Adipocyte (in vitro differentiated cells): ENCODE measurements around the gene SRXN1.

Experiments
- DNase-seq: peaks from one replicate; pipeline ENCODE4 v3.0.0-alpha.2; 2015; ENCODE audit warnings: low read depth
- H3K27me3 ChIP-seq: replicated peaks from 2 replicates; pipeline ENCODE4 v1.7.0; 2013; ENCODE audit warnings: mild to moderate bottlenecking, low read length, moderate library complexity; ENCODE audit not compliant: control insufficient read depth, insufficient read depth
- H3K36me3 ChIP-seq: 2 replicates; pipeline ENCODE4 v1.7.0; 2013; ENCODE audit warnings: low read length, mild to moderate bottlenecking, moderate library complexity; ENCODE audit not compliant: control insufficient read depth, insufficient read depth, severe bottlenecking
- H3K4me1 ChIP-seq: 2 replicates; pipeline ENCODE4 v1.7.0; 2013; ENCODE audit warnings: mild to moderate bottlenecking, low read length, moderate library complexity; ENCODE audit not compliant: control insufficient read depth, insufficient read depth
- H3K4me3 ChIP-seq: 2 replicates; pipeline ENCODE4 v1.7.0; 2013; ENCODE audit warnings: mild to moderate bottlenecking, low read length, moderate library complexity
- H3K9ac ChIP-seq: 2 replicates; pipeline ENCODE4 v1.7.0; 2013; ENCODE audit warnings: mild to moderate bottlenecking, low read length, moderate library complexity
- H3K9me3 ChIP-seq: 2 replicates; pipeline ENCODE4 v1.7.0; 2013; ENCODE audit warnings: mild to moderate bottlenecking, low read length, moderate library complexity; ENCODE audit not compliant: control insufficient read depth

SRXN1 gene

DNA sequence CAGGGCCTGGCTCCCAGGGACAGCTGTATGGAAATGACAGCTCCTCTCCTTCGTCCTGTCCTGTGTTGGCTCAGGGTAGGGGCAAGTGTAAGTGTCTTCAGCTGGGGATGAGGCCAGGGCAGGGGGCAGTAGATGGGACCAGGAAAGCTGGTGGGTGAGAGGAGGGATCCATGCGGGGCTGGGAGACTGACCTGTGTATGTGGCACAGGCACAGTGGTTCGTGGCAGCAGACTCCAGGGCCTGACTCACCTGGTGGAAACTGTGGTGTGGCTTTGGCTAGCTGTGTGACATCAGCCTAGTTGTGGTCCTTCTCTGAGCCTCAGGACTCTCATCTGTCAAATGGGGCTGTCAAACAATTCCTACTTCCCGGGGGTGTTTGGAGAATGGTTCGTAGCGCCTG lies 36.3 kb upstream of the SRXN1 start:
- H3K36me3 ChIP-seq, result no peaks in the 10 kb centered on the region
- H3K9ac ChIP-seq, result no peak overlapping the region
- H3K4me3 ChIP-seq, result no peak overlapping the region
- H3K4me1 ChIP-seq, result no peaks in the 10 kb centered on the region
- H3K9me3 ChIP-seq, result no peaks in the 10 kb centered on the region
- no peak for DNase-seq
- H3K27me3 ChIP-seq, result peaks cover 76% of the 10 kb centered on the region

- Histone ChIP-seq H3K9me3 (no peaks in the 10 kb centered on the region), H3K4me1 (no peaks in the 10 kb centered on the region), H3K9ac (no peak overlapping the region), H3K36me3 (no peaks in the 10 kb centered on the region), H3K4me3 (no peak overlapping the region), H3K27me3 (peaks cover 77% of the 10 kb centered on the region)
- no peak for DNase-seq
These were observed 35.8 kb upstream of the SRXN1 start for GRCh38 chr20:688809-689212.

DNA sequence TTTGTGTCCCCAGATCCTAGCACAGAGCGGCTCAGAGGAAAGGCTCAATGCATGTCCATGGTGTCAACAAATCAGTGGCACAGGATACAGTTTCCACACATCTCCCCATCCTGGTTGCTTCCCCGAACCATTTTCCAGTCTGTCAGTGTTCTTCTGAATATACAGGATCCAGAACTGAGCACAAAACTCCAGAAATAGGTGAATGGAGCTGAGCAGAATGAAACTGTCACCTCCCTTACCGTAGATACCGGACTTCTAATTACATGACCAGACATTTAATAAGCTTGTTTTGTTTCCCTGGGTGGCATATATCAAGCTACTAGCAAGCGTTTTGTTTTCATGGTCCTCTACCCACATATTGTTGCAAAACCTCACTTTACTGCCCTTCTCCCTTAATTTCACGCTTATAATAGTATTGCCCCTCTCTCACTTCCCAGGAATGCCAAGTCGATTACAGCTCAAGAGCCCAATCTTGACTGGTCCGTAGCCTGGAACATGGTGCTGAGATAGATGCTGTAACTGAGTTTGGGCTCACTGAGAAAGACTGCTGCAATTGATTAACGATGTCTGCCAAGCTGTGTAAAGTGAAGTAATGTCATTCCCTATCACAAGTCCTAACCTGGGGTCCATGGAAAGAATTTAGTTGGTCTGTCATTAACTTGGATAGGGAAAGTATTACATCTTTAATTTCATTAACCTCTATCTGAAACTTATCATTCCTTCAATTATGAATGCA lies 34.6 kb upstream of the SRXN1 start:
- H3K36me3 ChIP-seq, result no peaks in the 10 kb centered on the region
- no peak overlapping the region for H3K9ac ChIP-seq
- no peak for DNase-seq
- H3K4me1 ChIP-seq, result no peaks in the 10 kb centered on the region
- H3K9me3 ChIP-seq, result no peaks in the 10 kb centered on the region
- H3K27me3 ChIP-seq, result peaks cover 73% of the 10 kb centered on the region
- no peak overlapping the region for H3K4me3 ChIP-seq

DNA sequence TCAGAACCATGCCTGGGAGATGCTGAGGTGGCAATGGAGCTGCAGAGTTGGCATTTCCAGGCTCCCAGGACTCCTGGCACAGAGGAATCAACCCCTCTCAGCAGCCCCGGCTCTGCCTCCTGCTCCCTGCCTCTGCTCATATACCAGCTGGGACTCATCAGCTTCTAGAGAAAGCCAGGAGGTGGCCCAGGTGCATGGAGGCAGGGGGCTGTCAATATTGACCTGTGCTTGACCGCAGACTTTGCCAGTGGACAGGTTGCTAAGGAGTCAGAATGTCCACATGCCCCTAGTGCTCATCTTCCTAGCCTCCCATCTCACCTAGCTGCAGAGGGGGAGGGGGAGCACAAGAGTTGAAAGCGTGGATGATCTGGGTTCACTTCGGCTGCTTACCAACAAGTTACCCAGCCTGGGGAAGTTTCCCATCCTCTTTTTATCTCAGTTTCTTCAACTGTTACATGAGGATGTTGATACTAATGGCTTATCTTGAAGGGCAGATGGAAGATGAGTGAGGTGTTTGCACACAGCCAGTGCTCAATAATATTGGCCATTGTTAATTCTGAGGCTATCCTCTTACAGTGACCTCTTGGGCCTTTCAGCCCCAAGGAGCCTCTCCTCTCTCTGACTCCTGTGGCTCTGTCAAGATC lies 31.8 kb upstream of the SRXN1 start:
- H3K9me3 ChIP-seq, result no peaks in the 10 kb centered on the region
- DNase-seq, result no peak
- peaks cover 74% of the 10 kb centered on the region for H3K27me3 ChIP-seq
- H3K4me3 ChIP-seq, result no peak overlapping the region
- H3K9ac ChIP-seq, result no peak overlapping the region
- H3K4me1 ChIP-seq, result no peaks in the 10 kb centered on the region
- no peaks in the 10 kb centered on the region for H3K36me3 ChIP-seq

GRCh38 chr20:682123-682522 lies 29.1 kb upstream of the SRXN1 start:
- Histone ChIP-seq H3K36me3 (no peaks in the 10 kb centered on the region), H3K4me3 (no peak overlapping the region), H3K27me3 (peaks cover 76% of the 10 kb centered on the region), H3K4me1 (no peaks in the 10 kb centered on the region), H3K9ac (no peak overlapping the region), H3K9me3 (no peaks in the 10 kb centered on the region)
- DNase-seq, result no peak

GRCh38 chr20:680638-681187 lies 27.7 kb upstream of the SRXN1 start:
- Histone ChIP-seq H3K9ac (no peak overlapping the region), H3K4me1 (peaks cover 5% of the 10 kb centered on the region), H3K36me3 (no peaks in the 10 kb centered on the region), H3K27me3 (peaks cover 76% of the 10 kb centered on the region), H3K9me3 (no peaks in the 10 kb centered on the region), H3K4me3 (no peak overlapping the region)
- no peak for DNase-seq

- Histone ChIP-seq H3K9me3 (no peaks in the 10 kb centered on the region), H3K4me3 (no peak overlapping the region), H3K36me3 (no peaks in the 10 kb centered on the region), H3K9ac (no peak overlapping the region), H3K4me1 (peaks cover 6% of the 10 kb centered on the region), H3K27me3 (peaks cover 81% of the 10 kb centered on the region)
- DNase-seq, result no peak
These were observed 25.0 kb upstream of the SRXN1 start for GRCh38 chr20:677957-678356.

GRCh38 chr20:676967-677366 lies 24.0 kb upstream of the SRXN1 start:
- H3K27me3 ChIP-seq, result peaks cover 80% of the 10 kb centered on the region

DNA sequence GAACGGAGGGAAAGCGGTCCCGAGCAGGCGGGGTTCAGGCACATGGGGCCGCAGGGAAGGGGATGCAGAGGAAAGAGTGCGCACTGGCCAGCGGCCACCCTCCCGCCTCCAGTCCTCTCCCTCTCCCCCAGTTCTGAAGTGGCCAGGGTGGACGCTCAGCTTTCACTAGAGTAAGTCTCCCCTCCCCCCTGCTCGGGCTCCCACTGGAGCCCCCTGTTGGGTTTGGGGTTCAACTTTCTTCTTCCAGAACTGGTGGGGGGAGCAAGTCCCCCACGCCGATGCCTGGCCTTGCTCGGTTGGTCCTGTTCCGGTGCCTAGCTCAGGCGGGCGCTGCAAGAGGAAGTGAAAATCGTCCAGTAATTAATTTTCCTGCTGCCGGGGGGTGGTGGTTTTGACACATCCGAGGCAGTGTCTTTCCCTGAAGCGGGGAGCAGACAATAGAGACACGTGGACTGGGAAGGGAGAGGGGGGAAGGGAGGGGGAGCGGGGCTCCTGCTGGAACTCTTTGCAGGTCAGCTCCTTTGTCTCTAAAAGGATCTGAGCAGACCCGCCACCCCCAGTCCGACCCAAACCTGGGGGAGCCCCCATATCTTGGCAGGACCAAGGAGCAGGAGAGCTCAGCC lies 23.4 kb upstream of the SRXN1 start:
- Histone ChIP-seq H3K27me3 (peaks cover 80% of the 10 kb centered on the region), H3K9ac (no peak overlapping the region), H3K4me3 (no peak overlapping the region), H3K36me3 (no peaks in the 10 kb centered on the region), H3K9me3 (no peaks in the 10 kb centered on the region), H3K4me1 (peaks cover 6% of the 10 kb centered on the region)
- no peak for DNase-seq

More at GRCh38 chr20:676967-677366, 24.0 kb upstream of the SRXN1 start:
- Histone ChIP-seq H3K9me3 (no peaks in the 10 kb centered on the region), H3K4me1 (peaks cover 6% of the 10 kb centered on the region), H3K9ac (no peak overlapping the region), H3K4me3 (no peak overlapping the region), H3K36me3 (no peaks in the 10 kb centered on the region)
- DNase-seq, result no peak

DNA sequence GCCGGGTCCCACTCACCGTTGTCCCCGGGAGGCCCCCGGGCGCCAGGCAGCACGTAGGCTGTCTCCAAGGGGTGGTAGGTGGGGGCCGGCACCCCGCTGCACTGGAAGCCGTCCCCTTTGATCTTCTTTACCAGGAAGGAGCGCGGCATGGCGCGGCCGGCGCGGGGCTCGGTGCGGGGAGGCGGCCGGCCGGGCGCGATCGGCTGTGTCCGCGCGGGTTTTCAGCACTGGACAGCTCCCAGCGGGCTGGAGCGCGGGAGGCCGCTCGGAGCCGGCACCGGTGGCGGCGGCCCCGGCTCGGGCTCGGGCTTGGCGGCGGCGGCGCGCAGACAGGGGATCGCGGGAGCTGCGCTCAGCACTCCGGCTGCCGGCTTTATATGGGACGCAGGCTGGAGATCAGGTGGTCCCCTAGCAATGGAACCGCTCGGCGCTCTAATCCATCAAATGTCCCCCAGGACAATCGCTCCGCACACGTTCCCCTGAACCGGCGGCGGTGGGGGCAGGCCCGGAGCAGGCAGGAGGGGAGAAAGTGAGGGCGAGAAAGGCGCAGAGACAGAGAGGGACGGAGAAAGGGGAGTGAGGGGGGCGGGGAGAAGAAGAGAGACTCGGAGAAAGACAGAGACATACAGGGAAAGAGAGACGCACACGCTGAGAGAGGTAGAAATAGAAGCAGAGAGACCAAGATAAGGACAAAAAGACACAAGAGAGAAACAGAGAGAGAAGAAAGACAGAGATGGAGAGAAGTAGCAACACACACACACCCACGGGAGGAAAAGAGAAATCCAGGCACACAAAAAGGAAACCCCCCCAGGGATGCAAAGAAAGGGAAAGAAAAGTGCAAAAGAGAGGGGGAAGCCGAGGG lies 22.7 kb upstream of the SRXN1 start, which contains the start of gene SCRT2:
Gene SCRT2, minus strand, starts transcription at position 350 of the 862 bp plus-strand sequence. Its CDS starts 201 bp downstream, at position 149.
- Histone ChIP-seq H3K4me1 (peaks cover 6% of the 10 kb centered on the region), H3K9me3 (no peaks in the 10 kb centered on the region), H3K4me3 (peak within 1 kb of the TSS; percentile 66), H3K27me3 (peaks cover 80% of the 10 kb centered on the region), H3K9ac (no peak within 1 kb of the TSS), H3K36me3 (no peaks in the 10 kb centered on the region)
- DNase-seq, result peak; percentile 94
